NCI-H2196 treated with DMSO at 0.1 percent for 48 hours (cell line): Measurements from ENCODE around the gene PPP2R2B.
"Not testable (repeated sequence)": the region's sequence is repeated elsewhere in the genome, so short reads cannot be mapped to it uniquely, and the experiment has no call there.

Source experiments
- DNase-seq: peaks from one replicate; lab custom pipeline; 2025; ENCODE audit not compliant: unreplicated experiment; lab: John Stamatoyannopoulos, UW

PPP2R2B gene

GRCh38 chr5:146622391-146622790 is 256.2 kb downstream of the PPP2R2B start:
- DNase-seq, result no peak

GRCh38 chr5:146620669-146621051 is 257.9 kb downstream of the PPP2R2B start:
- no peak for DNase-seq

- DNase-seq, result no peak
Measured at GRCh38 chr5:146620031-146620668, 258.4 kb downstream of the PPP2R2B start.

- no peak for DNase-seq
Measured at GRCh38 chr5:146618434-146618833, 260.1 kb downstream of the PPP2R2B start.

- DNase-seq, result not testable (repeated sequence)
Measured at GRCh38 chr5:146609731-146610130, 268.8 kb downstream of the PPP2R2B start.

- no peak for DNase-seq
Measured at GRCh38 chr5:146607659-146608332, 270.8 kb downstream of the PPP2R2B start.

- DNase-seq, result no peak
Measured at GRCh38 chr5:146606893-146607292, 271.7 kb downstream of the PPP2R2B start.

- no peak for DNase-seq
Measured at GRCh38 chr5:146600376-146600775, 278.2 kb downstream of the PPP2R2B start.

- DNase-seq, result no peak
Measured at GRCh38 chr5:146599261-146599660, 279.3 kb downstream of the PPP2R2B start.

- DNase-seq, result no peak
Measured at GRCh38 chr5:146595088-146595487, 283.5 kb downstream of the PPP2R2B start.

- DNase-seq, result no peak
Measured at GRCh38 chr5:146592352-146592751, 286.2 kb downstream of the PPP2R2B start.

- no peak for DNase-seq
Measured at GRCh38 chr5:146589028-146589345, 289.6 kb downstream of the PPP2R2B start.

GRCh38 chr5:146588331-146589027 is 290.1 kb downstream of the PPP2R2B start:
- no peak for DNase-seq

- DNase-seq, result no peak
Measured at GRCh38 chr5:146586752-146587151, 291.8 kb downstream of the PPP2R2B start.

GRCh38 chr5:146584750-146585149 is 293.8 kb downstream of the PPP2R2B start:
- no peak for DNase-seq

GRCh38 chr5:146582051-146582596 is 296.4 kb downstream of the PPP2R2B start:
- no peak for DNase-seq

- no peak for DNase-seq
Measured at GRCh38 chr5:146580237-146580636, 298.3 kb downstream of the PPP2R2B start.

GRCh38 chr5:146574713-146575112 is 303.8 kb downstream of the PPP2R2B start:
- DNase-seq, result no peak

- no peak for DNase-seq
Measured at GRCh38 chr5:146568161-146568560, 310.4 kb downstream of the PPP2R2B start.

GRCh38 chr5:146565764-146566367 is 312.7 kb downstream of the PPP2R2B start:
- DNase-seq, result peak; percentile 59

GRCh38 chr5:146564007-146564762 is 314.4 kb downstream of the PPP2R2B start:
- no peak for DNase-seq
